K562 (cell line): ENCODE measurements around the gene ANKS4B.

Experiments used
- EHMT2 ChIP-seq: fragments of 450-650 bp; IDR thresholded peaks from 2 replicates; pipeline ENCODE4 v1.6.1; 2018; ENCODE audit warnings: antibody characterized with exemption
- JUND ChIP-seq, 2 experiments: IDR thresholded peaks; 2 replicates in 1 of 2; 3 replicates in 1 of 2; pipeline ENCODE4 v1.6.1; 2011; ENCODE audit warnings: borderline replicate concordance in 2 of 2, low read depth in 2 of 2, low read length in 2 of 2, improper control_type of control experiment in 1 of 2, missing biosample characterization in 1 of 2, missing genetic modification characterization in 1 of 2, missing genetic modification reagents in 1 of 2
- L3MBTL2 ChIP-seq: fragments of 450-650 bp; IDR thresholded peaks from 2 replicates; pipeline ENCODE4 v1.6.1; 2016; ENCODE audit warnings: mild to moderate bottlenecking, moderate library complexity
- POLR2A ChIP-seq: fragments of 450-650 bp; conservative IDR thresholded peaks from 2 replicates; pipeline ENCODE4 v1.6.1; 2016
- SIN3A ChIP-seq, 2 experiments: fragments of 150-350 bp in 1 of 2; IDR thresholded peaks; 2 replicates each; pipeline ENCODE4 v1.6.1; 2011 to 2016; ENCODE audit warnings: borderline replicate concordance in 2 of 2, low read depth in 2 of 2, low read length in 2 of 2, mild to moderate bottlenecking in 2 of 2, moderate library complexity in 2 of 2; ENCODE audit not compliant: control insufficient read depth in 1 of 2
- SMARCB1 ChIP-seq: IDR thresholded peaks from 2 replicates; pipeline ENCODE4 v1.6.1; 2011; ENCODE audit warnings: improper control_type of control experiment, low read depth; ENCODE audit not compliant: insufficient read length
- TGIF2 ChIP-seq: sonication (generic); formaldehyde crosslinking; IDR thresholded peaks from 2 replicates; pipeline ENCODE4 v1.8.1; 2022; ENCODE audit warnings: mild to moderate bottlenecking, missing genetic modification reagents, moderate library complexity
- YY1 ChIP-seq, 3 experiments: IDR thresholded peaks; 2 replicates each; pipeline ENCODE4 v1.6.1; 2011; ENCODE audit warnings: low read length in 2 of 3, mild to moderate bottlenecking in 2 of 3, moderate library complexity in 2 of 3, borderline replicate concordance in 1 of 3, control low read depth in 1 of 3, low read depth in 1 of 3; ENCODE audit not compliant: insufficient read depth in 3 of 3, insufficient replicate concordance in 2 of 3, control insufficient read depth in 1 of 3, insufficient read length in 1 of 3; ENCODE audit errors: extremely low read depth in 1 of 3
- ZNF274 ChIP-seq: IDR thresholded peaks from 2 replicates; pipeline ENCODE4 v1.6.1; 2011; ENCODE audit warnings: low read depth, mild to moderate bottlenecking, low read length, moderate library complexity, borderline replicate concordance
- ZNF449 ChIP-seq: fragments of 250-450 bp; sonication (Bioruptor Pico); IDR thresholded peaks from 2 replicates; pipeline ENCODE4 v1.8.0; 2022; ENCODE audit warnings: moderate library complexity, mild to moderate bottlenecking, inconsistent platforms
- TF ChIP-seq, protein P1 (sequence below): fragments of 450-650 bp; IDR thresholded peaks from 2 replicates; pipeline ENCODE4 v1.6.1; 2016; ENCODE audit warnings: antibody characterized with exemption
- TF ChIP-seq, protein P2 (sequence below), 2 experiments: IDR thresholded peaks; 2 replicates each; pipeline ENCODE4 v1.6.1; 2011; ENCODE audit warnings: borderline replicate concordance in 1 of 2, control low read depth in 1 of 2, low read depth in 1 of 2, low read length in 1 of 2, mild to moderate bottlenecking in 1 of 2, mixed read lengths in 1 of 2, moderate library complexity in 1 of 2; ENCODE audit not compliant: insufficient read depth in 1 of 2, insufficient read length in 1 of 2, poor library complexity in 1 of 2, severe bottlenecking in 1 of 2; ENCODE audit errors: extremely low read depth in 1 of 2

GRCh38 chr16:21277045-21277926, 43.8 kb downstream of the ANKS4B start:
- TF ChIP-seq TGIF2 (CRISPR knock-in tag): no peak
- TF ChIP-seq, protein P1, sequence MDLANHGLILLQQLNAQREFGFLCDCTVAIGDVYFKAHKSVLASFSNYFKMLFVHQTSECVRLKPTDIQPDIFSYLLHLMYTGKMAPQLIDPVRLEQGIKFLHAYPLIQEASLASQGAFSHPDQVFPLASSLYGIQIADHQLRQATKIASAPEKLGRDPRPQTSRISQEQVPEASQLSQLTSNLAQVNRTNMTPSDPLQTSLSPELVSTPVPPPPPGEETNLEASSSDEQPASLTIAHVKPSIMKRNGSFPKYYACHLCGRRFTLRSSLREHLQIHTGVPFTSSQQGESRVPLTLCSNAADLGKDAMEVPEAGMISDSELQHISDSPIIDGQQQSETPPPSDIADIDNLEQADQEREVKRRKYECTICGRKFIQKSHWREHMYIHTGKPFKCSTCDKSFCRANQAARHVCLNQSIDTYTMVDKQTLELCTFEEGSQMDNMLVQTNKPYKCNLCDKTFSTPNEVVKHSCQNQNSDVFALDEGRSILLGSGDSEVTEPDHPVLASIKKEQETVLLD: no peak
- no peak for TF ChIP-seq ZNF274
- TF ChIP-seq L3MBTL2: no peak
- TF ChIP-seq ZNF449 (CRISPR knock-in tag): no peak
- TF ChIP-seq YY1 (IDR thresholded peaks at IDR 0.05; ENCODE audit: borderline replicate concordance in 1 of 3, control insufficient read depth in 1 of 3, extremely low read depth in 1 of 3, insufficient read depth in 3 of 3, insufficient read length in 1 of 3, insufficient replicate concordance in 2 of 3, low read depth in 1 of 3, low read length in 2 of 3): no peak
- TF ChIP-seq EHMT2: no peak
- TF ChIP-seq JUND (IDR thresholded peaks at IDR 0.05; ENCODE audit: borderline replicate concordance, low read depth, low read length): no peak
- TF ChIP-seq JUND (tag; IDR thresholded peaks at IDR 0.05; ENCODE audit: borderline replicate concordance, low read depth, low read length): no peak
- TF ChIP-seq SMARCB1: no peak
- no peak for TF ChIP-seq SIN3A (IDR thresholded peaks at IDR 0.05; ENCODE audit: borderline replicate concordance in 2 of 2, control insufficient read depth in 1 of 2, low read depth in 2 of 2, low read length in 2 of 2)
- TF ChIP-seq, protein P2, sequence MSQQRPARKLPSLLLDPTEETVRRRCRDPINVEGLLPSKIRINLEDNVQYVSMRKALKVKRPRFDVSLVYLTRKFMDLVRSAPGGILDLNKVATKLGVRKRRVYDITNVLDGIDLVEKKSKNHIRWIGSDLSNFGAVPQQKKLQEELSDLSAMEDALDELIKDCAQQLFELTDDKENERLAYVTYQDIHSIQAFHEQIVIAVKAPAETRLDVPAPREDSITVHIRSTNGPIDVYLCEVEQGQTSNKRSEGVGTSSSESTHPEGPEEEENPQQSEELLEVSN (IDR thresholded peaks at IDR 0.05; ENCODE audit: borderline replicate concordance in 1 of 2, extremely low read depth in 1 of 2, insufficient read depth in 1 of 2, insufficient read length in 1 of 2, low read depth in 1 of 2, low read length in 1 of 2, poor library complexity in 1 of 2, severe bottlenecking in 1 of 2): no peak
- no peak for TF ChIP-seq POLR2A
